AG04449 (cell line): Measurements from ENCODE around the gene KLF5.

Experiments
- CTCF ChIA-PET: fragments of 350-600 bp; formaldehyde crosslinking; extraction: SDS; loops from one replicate; lab custom pipeline; 2021; ENCODE audit warnings: antibody characterized with exemption; lab: Yijun Ruan, JAX
- POLR2A ChIA-PET: fragments of 400-600, 350-600 bp; formaldehyde crosslinking; extraction: SDS; loops from one replicate; lab custom pipeline; 2020; ENCODE audit warnings: antibody characterized with exemption, inconsistent platforms; lab: Yijun Ruan, JAX
- DNase-seq: peaks from one replicate; pipeline ENCODE4 v3.0.0-alpha.2; 2010; ENCODE audit warnings: low read depth, low spot score
- H3K4me3 ChIP-seq: 2 replicates; pipeline ENCODE4 v1.5.1; 2011; ENCODE audit warnings: low read depth, mild to moderate bottlenecking, control low read depth, low read length
- TF ChIP-seq, protein P1 (sequence below): IDR thresholded peaks from one replicate; pipeline ENCODE4 v1.5.1; 2011; ENCODE audit warnings: mild to moderate bottlenecking, moderate library complexity, low read length, control low read depth, inconsistent platforms; ENCODE audit not compliant: insufficient read depth; ENCODE audit errors: missing control alignments

Gene KLF5

DNA sequence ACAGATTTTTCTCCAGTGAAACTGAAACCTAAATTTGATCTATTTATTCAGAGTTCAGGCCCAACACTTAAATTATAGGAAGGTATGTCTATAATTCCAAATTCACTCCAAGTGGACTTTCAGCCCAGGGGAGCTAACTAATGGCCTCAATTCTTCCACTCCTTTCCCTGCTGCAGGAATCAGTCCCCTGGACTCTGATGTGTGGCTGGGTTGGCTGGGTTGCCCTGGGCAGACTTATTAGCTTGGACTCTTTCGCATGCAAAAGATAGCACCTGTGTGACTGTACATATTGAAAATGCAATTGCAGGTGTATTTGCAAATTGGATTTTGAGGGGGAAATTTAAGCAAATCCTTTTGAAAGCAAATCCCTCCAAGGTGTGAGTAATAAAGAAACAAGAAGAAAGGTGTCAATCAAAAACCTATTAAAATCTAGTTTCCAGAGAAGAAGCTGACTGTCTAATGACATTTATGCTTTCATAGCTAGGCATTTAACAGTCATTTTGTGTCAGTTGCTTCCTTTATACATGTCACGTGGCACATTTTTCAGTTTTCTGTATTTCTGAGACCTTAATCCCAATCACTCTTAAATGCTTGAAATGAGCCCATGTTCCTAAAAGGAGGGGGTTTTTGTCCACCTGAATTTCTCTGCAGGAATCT, 42.7 kb downstream of the KLF5 start:
- no peak overlapping the region for H3K4me3 ChIP-seq
- TF ChIP-seq, protein P1, sequence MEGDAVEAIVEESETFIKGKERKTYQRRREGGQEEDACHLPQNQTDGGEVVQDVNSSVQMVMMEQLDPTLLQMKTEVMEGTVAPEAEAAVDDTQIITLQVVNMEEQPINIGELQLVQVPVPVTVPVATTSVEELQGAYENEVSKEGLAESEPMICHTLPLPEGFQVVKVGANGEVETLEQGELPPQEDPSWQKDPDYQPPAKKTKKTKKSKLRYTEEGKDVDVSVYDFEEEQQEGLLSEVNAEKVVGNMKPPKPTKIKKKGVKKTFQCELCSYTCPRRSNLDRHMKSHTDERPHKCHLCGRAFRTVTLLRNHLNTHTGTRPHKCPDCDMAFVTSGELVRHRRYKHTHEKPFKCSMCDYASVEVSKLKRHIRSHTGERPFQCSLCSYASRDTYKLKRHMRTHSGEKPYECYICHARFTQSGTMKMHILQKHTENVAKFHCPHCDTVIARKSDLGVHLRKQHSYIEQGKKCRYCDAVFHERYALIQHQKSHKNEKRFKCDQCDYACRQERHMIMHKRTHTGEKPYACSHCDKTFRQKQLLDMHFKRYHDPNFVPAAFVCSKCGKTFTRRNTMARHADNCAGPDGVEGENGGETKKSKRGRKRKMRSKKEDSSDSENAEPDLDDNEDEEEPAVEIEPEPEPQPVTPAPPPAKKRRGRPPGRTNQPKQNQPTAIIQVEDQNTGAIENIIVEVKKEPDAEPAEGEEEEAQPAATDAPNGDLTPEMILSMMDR, result no peak
- no peak for DNase-seq
- CTCF ChIA-PET, result interaction anchor here (1.0 kb wide), 1 partner anchor 14 kb away, joined by 3 read pairs; no protein-coding TSS in a partner anchor
- POLR2A ChIA-PET, result no interaction called here

DNA sequence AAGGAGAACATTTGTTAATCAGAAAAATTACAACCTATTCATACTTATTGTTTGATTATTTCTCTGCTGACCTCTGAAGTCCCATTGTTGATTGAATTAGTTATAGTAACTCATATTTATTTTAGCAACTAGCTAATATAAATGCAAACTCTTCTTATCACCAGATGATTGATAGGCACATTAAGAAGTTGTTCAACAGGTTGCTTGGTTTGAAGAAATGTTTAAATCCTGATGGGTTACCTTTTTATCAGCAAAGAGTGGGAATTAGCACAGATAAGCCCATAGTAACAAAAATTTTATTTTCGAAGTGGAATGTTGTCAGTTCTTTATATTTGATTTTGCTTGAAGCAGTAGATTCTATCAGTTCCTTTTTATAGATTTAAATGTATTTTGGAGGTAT, 44.4 kb downstream of the KLF5 start:
- no peak overlapping the region for H3K4me3 ChIP-seq
- CTCF ChIA-PET, result no interaction called here
- POLR2A ChIA-PET, result no interaction called here
- no peak for DNase-seq
- TF ChIP-seq, protein P1, result no peak

DNA sequence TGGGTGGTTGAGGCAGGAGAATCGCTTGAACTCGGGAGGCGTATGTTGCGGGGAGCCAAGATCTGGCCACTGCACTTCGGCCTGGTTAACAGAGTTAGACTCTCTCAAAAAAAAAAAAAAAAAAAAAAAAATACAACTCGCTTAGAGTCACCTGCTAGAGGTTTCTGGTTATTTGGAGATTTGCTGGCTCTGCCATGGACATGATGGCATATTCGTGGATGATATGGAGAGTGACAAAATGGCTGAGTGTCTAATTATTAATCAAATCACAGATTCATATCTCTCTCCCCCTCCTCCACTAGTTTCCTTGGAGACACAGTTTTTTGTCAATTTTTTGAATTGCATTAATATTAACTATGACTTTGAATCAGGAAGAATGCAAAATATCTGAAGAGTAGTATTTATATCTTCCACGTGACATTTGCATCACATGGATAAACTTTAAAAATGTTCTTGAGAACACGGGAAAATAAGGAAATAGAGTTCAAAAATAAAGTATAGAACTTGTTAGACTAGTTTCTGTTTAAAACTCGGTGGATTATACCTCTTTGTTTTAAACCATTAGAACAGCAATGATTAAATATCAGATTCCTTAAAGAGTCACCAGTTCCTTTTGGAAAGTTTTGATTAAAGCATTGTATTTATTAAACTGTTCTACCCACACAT, 47.8 kb downstream of the KLF5 start:
- H3K4me3 ChIP-seq, result no peak overlapping the region
- ChIA-PET CTCF (interaction anchor here (0.8 kb wide), 1 partner anchor 12 kb away, joined by 4 read pairs; no protein-coding TSS in a partner anchor), POLR2A (no interaction called here)
- DNase-seq, result no peak
- TF ChIP-seq, protein P1, result no peak

DNA sequence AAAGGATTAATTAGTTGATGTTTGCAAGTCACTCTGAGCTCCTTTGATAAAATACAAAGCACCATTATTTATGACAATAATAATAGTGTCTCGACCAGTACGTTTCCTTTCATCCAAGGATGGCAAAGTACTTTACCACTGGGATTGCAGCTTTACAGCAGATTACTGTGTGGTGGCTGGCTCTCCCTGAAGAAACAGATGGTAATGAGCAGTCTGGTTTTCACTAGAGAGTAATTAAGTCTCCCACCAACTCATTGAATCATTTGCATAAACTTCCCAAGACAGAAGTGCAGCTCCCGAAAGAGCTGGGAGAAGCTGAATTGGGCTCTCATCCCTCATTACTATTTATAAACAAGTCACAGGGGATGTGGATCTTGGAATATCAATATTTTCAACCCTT, 48.7 kb downstream of the KLF5 start:
- no peak overlapping the region for H3K4me3 ChIP-seq
- TF ChIP-seq, protein P1, result no peak
- POLR2A ChIA-PET, result no interaction called here
- DNase-seq, result no peak
- CTCF ChIA-PET, result interaction anchor here (0.8 kb wide), 1 partner anchor 13 kb away, joined by 4 read pairs; no protein-coding TSS in a partner anchor

DNA sequence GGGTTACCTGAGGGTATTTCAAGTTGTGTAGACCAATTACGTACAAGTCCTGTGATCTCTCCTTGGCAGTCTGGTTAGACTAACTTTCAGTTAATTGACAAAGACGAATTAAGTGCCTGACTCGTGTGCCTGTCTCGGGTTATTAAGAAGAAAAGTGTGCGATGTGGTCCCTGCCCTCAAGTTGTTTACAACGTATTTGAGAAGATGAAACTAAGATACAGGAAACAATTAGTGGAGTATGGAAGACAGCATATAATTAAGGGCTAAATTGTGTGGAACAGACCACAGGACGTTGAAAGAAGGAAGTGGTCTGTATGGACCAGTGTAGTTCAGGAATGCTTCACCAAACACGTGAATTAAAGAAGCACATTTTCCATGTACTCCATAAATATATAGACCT, 49.2 kb downstream of the KLF5 start:
- H3K4me3 ChIP-seq, result no peak overlapping the region
- CTCF ChIA-PET, result no interaction called here
- DNase-seq, result no peak
- TF ChIP-seq, protein P1, result no peak
- POLR2A ChIA-PET, result no interaction called here

DNA sequence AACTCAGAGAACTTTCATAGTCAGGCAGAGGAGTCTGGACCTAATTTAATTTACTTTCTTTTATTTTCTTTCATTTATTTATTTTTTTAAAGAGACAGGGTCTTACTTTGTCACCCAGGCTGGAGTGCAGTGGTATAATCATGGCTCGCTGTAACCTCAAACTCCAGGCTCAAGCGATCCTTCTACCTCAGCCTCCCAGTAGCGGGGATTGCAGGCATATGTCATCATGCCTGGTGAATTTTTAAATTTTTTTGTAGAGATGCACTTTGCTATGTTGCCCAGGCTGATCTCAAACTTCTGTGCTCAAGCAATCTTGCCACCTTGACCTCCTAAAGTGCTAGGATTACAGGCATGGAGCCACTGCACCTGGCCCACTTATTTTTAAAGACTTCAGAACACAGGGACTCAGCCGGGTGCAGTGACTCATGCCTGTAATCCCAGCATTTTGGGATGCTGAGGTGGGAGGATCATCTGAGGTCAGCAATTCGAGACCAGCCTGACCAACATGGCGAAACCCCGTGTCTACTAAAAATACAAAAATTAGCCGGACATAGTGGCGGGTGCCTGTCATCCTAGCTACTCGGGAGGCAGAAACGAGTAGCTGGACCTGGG, 50.6 kb downstream of the KLF5 start:
- TF ChIP-seq, protein P1, result no peak
- DNase-seq, result no peak
- POLR2A ChIA-PET, result no interaction called here
- no peak overlapping the region for H3K4me3 ChIP-seq
- CTCF ChIA-PET, result no interaction called here
